Gastrocnemius medialis (tissue), 4 donors: ENCODE results near the gene SHB. TPM values are rescaled to one million over a fixed set of nuclear protein-coding genes. Genes with fewer than 3 reads are reported as not detected.

Source experiments
- ATAC-seq, 2 donors: fragments of 150-250 bp; one replicate each; pipeline ENCODE4 v1.9.1; 2016
- DNase-seq, 2 donors: peaks; one replicate each; pipeline ENCODE4 v3.0.0-alpha.2; 2019
- H3K27ac ChIP-seq, 4 donors: fragments of 200-600 bp; sonication (generic); 1 replicate in 1 of 4; 2 replicates in 3 of 4; pipeline ENCODE4 v1.5.1; 2016 to 2018; ENCODE audit warnings: mild to moderate bottlenecking in 2 of 4, moderate library complexity in 1 of 4
- H3K27me3 ChIP-seq, 3 donors: fragments of 200-600 bp; sonication (generic) in 2 of 3; 1 replicate in 1 of 3; 2 replicates in 2 of 3; pipeline versions ENCODE4 v1.5.1 to v1.6.0; 2016 to 2019; ENCODE audit warnings: mild to moderate bottlenecking in 1 of 3, moderate library complexity in 1 of 3
- H3K36me3 ChIP-seq, 2 donors: fragments of 200-600 bp; sonication (generic) in 1 of 2; one replicate each; pipeline ENCODE4 v1.5.1; 2017 to 2018
- H3K4me1 ChIP-seq, 2 donors: fragments of 200-600 bp; sonication (generic) in 1 of 2; one replicate each; pipeline ENCODE4 v1.5.1; 2016 to 2017; ENCODE audit warnings: mild to moderate bottlenecking in 2 of 2
- H3K4me3 ChIP-seq, 4 donors: fragments of 200-600 bp; sonication (generic) in 3 of 4; 1 replicate in 1 of 4; 2 replicates in 3 of 4; pipeline ENCODE4 v1.5.1; 2016 to 2019; ENCODE audit warnings: mild to moderate bottlenecking in 2 of 4
- H3K9me3 ChIP-seq, 3 donors: fragments of 200-600 bp; sonication (generic) in 2 of 3; 1 replicate in 1 of 3; 2 replicates in 2 of 3; pipeline ENCODE4 v1.5.1; 2016 to 2019
- CTCF ChIP-seq, 5 experiments: fragments of 450-650 bp in 3 of 5; fragments of 200-600 bp in 2 of 5; sonication (generic) in 2 of 5; IDR thresholded peaks in 4 of 5; conservative IDR thresholded peaks in 1 of 5; 1 replicate in 4 of 5; 2 replicates in 1 of 5; pipeline ENCODE4 v1.5.1; 2016 to 2019; ENCODE audit warnings: antibody characterized with exemption in 5 of 5, mild to moderate bottlenecking in 3 of 5, moderate library complexity in 3 of 5
- POLR2A ChIP-seq, 2 donors: fragments of 450-650 bp; IDR thresholded peaks; one replicate each; pipeline ENCODE4 v1.6.1; 2017; ENCODE audit warnings: antibody characterized with exemption in 2 of 2, mild to moderate bottlenecking in 2 of 2, moderate library complexity in 2 of 2
- in situ Hi-C, 4 donors: fragments of 200-750 bp; cut with MboI; loops; one replicate each; pipeline versions ENCODE4 v1.15.0 to v1.8.0; 2017; ENCODE audit warnings: low sequenced_read_pairs in 4 of 4
- intact Hi-C: fragments of 100-400 bp; cut with DNase I; formaldehyde crosslinking; loops from one replicate; pipeline ENCODE4 v1.15.1; 2023; ENCODE audit warnings: low total_unique reads
- total RNA-seq, 4 donors: library from RNA; depleted of rRNA; stranded (reverse); fragments of >200 nt; gene quantifications; one replicate each; pipeline versions ENCODE4 v1.1.0 to v1.2.3, GENCODE V29; 2016

Gene SHB
- total RNA-seq, 4 donors from 2014 or later: 1.2 to 6.1 (median 4.6) TPM

GRCh38 chr9:38067859-38068681 lies 957 bp downstream of the SHB start:
- no peak for DNase-seq
- Histone ChIP-seq H3K9me3 (no peaks in the 10 kb centered on the region), H3K27ac (peak overlapping the region; percentile 54 to 95 (median 88)), H3K27me3 (no peaks in the 10 kb centered on the region), H3K36me3 (no peaks in the 10 kb centered on the region), H3K4me1 (peaks cover 15 to 30% of the 10 kb centered on the region in 2 donors), H3K4me3 (peak overlapping the region; percentile 80 to 91 (median 85))
- no peak for TF ChIP-seq CTCF (IDR thresholded peaks at IDR 0.05 in 4 of 5, conservative IDR thresholded peaks at IDR 0.05 in 1 of 5)
- no peak for TF ChIP-seq POLR2A (IDR thresholded peaks at IDR 0.05)
- intact Hi-C loops (loop anchor here (2.0 kb wide), 5 partner anchors 21 to 163 kb away; partner anchors contain the start of gene SLC25A51), in situ Hi-C loops (loop anchor here in 1 of 4 donors (25.0 kb wide), 3 partner anchors 94 to 606 kb away; partner anchors contain the start of genes FBXO10, TOMM5 and ZBTB5)
- peak in 1 of 2 donors; percentile 5 for ATAC-seq

- Histone ChIP-seq H3K4me3 (peak overlapping the region; percentile 80 to 91 (median 85)), H3K36me3 (no peaks in the 10 kb centered on the region), H3K4me1 (peaks cover 15 to 39% of the 10 kb centered on the region in 2 donors), H3K27me3 (no peaks in the 10 kb centered on the region), H3K9me3 (no peaks in the 10 kb centered on the region), H3K27ac (peak overlapping the region; percentile 54 to 95 (median 88))
- in situ Hi-C loops (loop anchor here in 1 of 4 donors (25.0 kb wide), 3 partner anchors 95 to 605 kb away; partner anchors contain the start of genes FBXO10, TOMM5 and ZBTB5), intact Hi-C loops (no loop called here)
- DNase-seq: peak in 1 of 2 donors; percentile 40
- ATAC-seq: no peak
- TF ChIP-seq CTCF (IDR thresholded peaks at IDR 0.05 in 4 of 5, conservative IDR thresholded peaks at IDR 0.05 in 1 of 5): no peak
- TF ChIP-seq POLR2A (IDR thresholded peaks at IDR 0.05): peak in 1 of 2 donors; percentile 13
Measured at GRCh38 chr9:38066914-38067858, 1.8 kb downstream of the SHB start.

GRCh38 chr9:38066197-38066913 lies 2.7 kb downstream of the SHB start:
- in situ Hi-C loops: loop anchor here in 1 of 4 donors (25.0 kb wide), 3 partner anchors 96 to 604 kb away; partner anchors contain the start of genes FBXO10, TOMM5 and ZBTB5
- Histone ChIP-seq H3K27me3 (no peaks in the 10 kb centered on the region), H3K9me3 (no peaks in the 10 kb centered on the region), H3K4me1 (peaks cover 15 to 46% of the 10 kb centered on the region in 2 donors), H3K36me3 (no peaks in the 10 kb centered on the region), H3K27ac (peak overlapping the region; percentile 54 to 95 (median 88)), H3K4me3 (peak overlapping the region; percentile 80 to 91 (median 85))
- no peak for DNase-seq
- intact Hi-C loops: no loop called here
- no peak for ATAC-seq
- TF ChIP-seq CTCF (IDR thresholded peaks at IDR 0.05 in 4 of 5, conservative IDR thresholded peaks at IDR 0.05 in 1 of 5) (no peak), POLR2A (IDR thresholded peaks at IDR 0.05) (no peak)
